IPS-18c (cell line): Measurements from ENCODE around the gene CTSA.
"Not testable (repeated sequence)": the region's sequence is repeated elsewhere in the genome, so short reads cannot be mapped to it uniquely, and the experiment has no call there.

Experiments
- H3K4me3 ChIP-seq: 2 replicates; pipeline ENCODE4 v1.7.0; 2013; ENCODE audit warnings: low read depth, mild to moderate bottlenecking, low read length, moderate library complexity; ENCODE audit not compliant: insufficient read depth
- H3K9me3 ChIP-seq: one replicate; pipeline ENCODE4 v1.6.1; 2013; ENCODE audit warnings: mild to moderate bottlenecking, low read length, moderate library complexity; ENCODE audit not compliant: control insufficient read depth, insufficient read depth

CTSA gene

GRCh38 chr20:45921337-45922189 is 30.4 kb downstream of the CTSA start:
- H3K4me3 ChIP-seq, result no peak overlapping the region

GRCh38 chr20:45924391-45925261 is 33.5 kb downstream of the CTSA start:
- Histone ChIP-seq H3K4me3 (no peak overlapping the region), H3K9me3 (no peaks in the 10 kb centered on the region)

More at GRCh38 chr20:45921337-45922189, 30.4 kb downstream of the CTSA start:
- no peaks in the 10 kb centered on the region for H3K9me3 ChIP-seq

GRCh38 chr20:45925821-45926506 is 34.8 kb downstream of the CTSA start:
- Histone ChIP-seq H3K4me3 (no peak overlapping the region), H3K9me3 (no peaks in the 10 kb centered on the region)

GRCh38 chr20:45926731-45927070 is 35.6 kb downstream of the CTSA start:
- no peaks in the 10 kb centered on the region for H3K9me3 ChIP-seq
- H3K4me3 ChIP-seq, result no peak overlapping the region

- Histone ChIP-seq H3K9me3 (no peaks in the 10 kb centered on the region), H3K4me3 (no peak overlapping the region)
These were observed 36.1 kb downstream of the CTSA start for GRCh38 chr20:45927071-45927878.

GRCh38 chr20:45931680-45932079 is 40.5 kb downstream of the CTSA start:
- not testable (repeated sequence) for H3K4me3 ChIP-seq, H3K9me3 ChIP-seq

GRCh38 chr20:45933266-45934045 is 42.3 kb downstream of the CTSA start:
- H3K9me3 ChIP-seq, result no peaks in the 10 kb centered on the region
- peak overlapping the region; percentile 96 for H3K4me3 ChIP-seq

GRCh38 chr20:45934046-45934585 is 43.0 kb downstream of the CTSA start:
- no peaks in the 10 kb centered on the region for H3K9me3 ChIP-seq
- peak overlapping the region; percentile 96 for H3K4me3 ChIP-seq

GRCh38 chr20:45934586-45935415 is 43.7 kb downstream of the CTSA start, which contains the start of gene PCIF1:
TSS of gene PCIF1 (plus strand) at chr20:45934683. CDS start at chr20:45939000, 4,317 bp downstream.
- peak within 1 kb of the TSS; percentile 96 for H3K4me3 ChIP-seq
- H3K9me3 ChIP-seq, result no peaks in the 10 kb centered on the region

- Histone ChIP-seq H3K4me3 (peak overlapping the region; percentile 66), H3K9me3 (no peaks in the 10 kb centered on the region)
These were observed 44.4 kb downstream of the CTSA start for GRCh38 chr20:45935416-45936046.

- H3K9me3 ChIP-seq, result no peaks in the 10 kb centered on the region
- no peak overlapping the region for H3K4me3 ChIP-seq
These were observed 46.6 kb downstream of the CTSA start for GRCh38 chr20:45937765-45938164.

GRCh38 chr20:45938727-45939438 is 47.7 kb downstream of the CTSA start:
- no peak overlapping the region for H3K4me3 ChIP-seq
- H3K9me3 ChIP-seq, result no peaks in the 10 kb centered on the region

- H3K9me3 ChIP-seq, result no peaks in the 10 kb centered on the region
- H3K4me3 ChIP-seq, result no peak overlapping the region
These were observed 48.9 kb downstream of the CTSA start for GRCh38 chr20:45940053-45940452.

GRCh38 chr20:45940469-45940868 is 49.3 kb downstream of the CTSA start:
- no peak overlapping the region for H3K4me3 ChIP-seq
- no peaks in the 10 kb centered on the region for H3K9me3 ChIP-seq
